ENCODE data around the gene TRIAP1.
A peak's percentile ranks its signal among the peaks of the same experiment; 100 is the strongest.
"Not testable (repeated sequence)": the region's sequence is repeated elsewhere in the genome, so short reads cannot be mapped to it uniquely, and the experiment has no call there.

Gene TRIAP1

GRCh38 chr12:120466560-120467315, 20.6 kb upstream of the TRIAP1 start:
- peaks cover 3% of the 10 kb centered on the region for H3K4me1 ChIP-seq (ENCODE audit: control insufficient read depth, insufficient read depth, low read length)
- no peak overlapping the region for H3K9ac ChIP-seq (ENCODE audit: low read depth, low read length)
- no peaks in the 10 kb centered on the region for H3K27me3 ChIP-seq (ENCODE audit: control insufficient read depth, insufficient read depth, low read length)
- no peaks in the 10 kb centered on the region for H3K9me3 ChIP-seq (ENCODE audit: control insufficient read depth, insufficient read depth, low read length)
- peaks cover 28% of the 10 kb centered on the region for H3K36me3 ChIP-seq (ENCODE audit: control insufficient read depth, insufficient read depth, low read length)
- no peak overlapping the region for H3K4me3 ChIP-seq (ENCODE audit: low read depth, low read length)

DNA sequence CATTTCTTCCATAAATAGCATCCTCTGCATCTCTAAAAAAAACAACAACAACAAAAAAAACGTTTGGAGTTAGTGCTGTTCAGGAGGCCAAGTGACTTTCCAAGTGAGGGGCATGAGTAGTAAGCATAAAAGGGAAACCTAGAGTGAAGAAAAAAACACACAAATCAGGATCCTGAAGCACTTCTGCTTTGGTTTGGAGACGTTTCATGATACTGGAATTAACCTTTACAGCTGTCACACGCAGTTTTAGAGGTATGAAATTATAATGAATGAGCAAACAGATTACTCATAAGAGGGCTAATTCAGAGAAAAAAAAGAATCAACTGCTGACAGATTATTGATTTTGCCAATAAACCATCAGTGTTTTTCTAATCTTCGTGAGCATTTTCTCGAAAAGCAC, 19.6 kb upstream of the TRIAP1 start:
- H3K9ac ChIP-seq (ENCODE audit: low read depth, low read length), result no peak overlapping the region
- peaks cover 3% of the 10 kb centered on the region for H3K4me1 ChIP-seq (ENCODE audit: control insufficient read depth, insufficient read depth, low read length)
- H3K4me3 ChIP-seq (ENCODE audit: low read depth, low read length), result no peak overlapping the region
- H3K36me3 ChIP-seq (ENCODE audit: control insufficient read depth, insufficient read depth, low read length), result peaks cover 28% of the 10 kb centered on the region
- no peaks in the 10 kb centered on the region for H3K9me3 ChIP-seq (ENCODE audit: control insufficient read depth, insufficient read depth, low read length)
- H3K27me3 ChIP-seq (ENCODE audit: control insufficient read depth, insufficient read depth, low read length), result no peaks in the 10 kb centered on the region

GRCh38 chr12:120463712-120464111, 17.5 kb upstream of the TRIAP1 start:
- peaks cover 40% of the 10 kb centered on the region for H3K36me3 ChIP-seq (ENCODE audit: control insufficient read depth, insufficient read depth, low read length)
- peaks cover 3% of the 10 kb centered on the region for H3K4me1 ChIP-seq (ENCODE audit: control insufficient read depth, insufficient read depth, low read length)
- no peaks in the 10 kb centered on the region for H3K9me3 ChIP-seq (ENCODE audit: control insufficient read depth, insufficient read depth, low read length)
- no peak overlapping the region for H3K4me3 ChIP-seq (ENCODE audit: low read depth, low read length)
- no peak overlapping the region for H3K9ac ChIP-seq (ENCODE audit: low read depth, low read length)
- no peaks in the 10 kb centered on the region for H3K27me3 ChIP-seq (ENCODE audit: control insufficient read depth, insufficient read depth, low read length)

DNA sequence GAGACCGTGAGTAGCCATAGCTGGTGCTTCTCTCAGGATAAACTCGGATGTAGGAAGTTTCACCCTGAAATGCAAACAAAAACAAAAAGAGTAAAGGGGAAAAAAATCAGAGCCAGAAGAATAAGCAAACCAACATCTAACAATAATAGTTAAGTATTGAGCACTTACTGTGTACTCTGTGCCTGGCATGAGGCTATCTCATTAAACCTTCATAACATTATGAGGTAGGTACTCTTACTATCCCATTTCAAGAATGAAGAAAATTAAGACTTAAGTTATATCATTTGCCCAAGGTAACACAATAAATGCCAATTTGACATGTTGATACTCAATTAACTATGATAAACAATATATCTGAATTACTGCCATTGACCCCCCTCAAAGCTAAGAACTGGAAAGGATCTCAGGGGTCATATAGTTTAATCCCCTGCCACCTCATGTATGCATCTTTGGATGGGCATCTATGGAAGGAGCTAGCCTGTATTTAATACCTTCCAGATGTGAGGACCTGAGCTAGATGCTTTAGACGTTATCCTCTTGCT, 16.0 kb upstream of the TRIAP1 start:
- Histone ChIP-seq H3K36me3 (ENCODE audit: control insufficient read depth, insufficient read depth, low read length) (peaks cover 44% of the 10 kb centered on the region), H3K4me1 (ENCODE audit: control insufficient read depth, insufficient read depth, low read length) (peaks cover 3% of the 10 kb centered on the region), H3K4me3 (ENCODE audit: low read depth, low read length) (no peak overlapping the region), H3K9ac (ENCODE audit: low read depth, low read length) (no peak overlapping the region), H3K27me3 (ENCODE audit: control insufficient read depth, insufficient read depth, low read length) (no peaks in the 10 kb centered on the region), H3K9me3 (ENCODE audit: control insufficient read depth, insufficient read depth, low read length) (no peaks in the 10 kb centered on the region)

GRCh38 chr12:120460157-120460556, 14.0 kb upstream of the TRIAP1 start:
- no peak overlapping the region for H3K4me3 ChIP-seq (ENCODE audit: low read depth, low read length)
- no peaks in the 10 kb centered on the region for H3K4me1 ChIP-seq (ENCODE audit: control insufficient read depth, insufficient read depth, low read length)
- no peaks in the 10 kb centered on the region for H3K9me3 ChIP-seq (ENCODE audit: control insufficient read depth, insufficient read depth, low read length)
- H3K27me3 ChIP-seq (ENCODE audit: control insufficient read depth, insufficient read depth, low read length), result no peaks in the 10 kb centered on the region
- peaks cover 44% of the 10 kb centered on the region for H3K36me3 ChIP-seq (ENCODE audit: control insufficient read depth, insufficient read depth, low read length)
- no peak overlapping the region for H3K9ac ChIP-seq (ENCODE audit: low read depth, low read length)

DNA sequence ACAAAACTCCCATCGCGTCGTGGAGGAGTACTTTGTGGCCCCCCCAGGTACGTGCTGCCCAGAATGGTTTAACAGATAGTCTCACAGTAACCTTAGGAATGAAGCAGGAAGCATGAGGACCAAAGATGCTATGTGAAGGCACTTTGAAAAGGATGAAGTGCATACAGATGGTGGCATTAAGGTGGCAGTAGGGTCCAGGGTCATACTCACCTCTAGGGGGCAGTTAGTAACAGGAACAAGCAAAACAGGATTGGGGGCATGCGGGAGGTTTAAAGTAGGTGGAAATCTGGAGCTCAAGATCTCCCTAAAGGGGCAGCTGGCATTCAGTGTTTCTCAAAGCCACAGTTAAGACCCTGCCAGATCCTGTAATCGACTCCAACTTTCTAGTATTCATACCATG, 10.9 kb upstream of the TRIAP1 start:
- H3K9me3 ChIP-seq (ENCODE audit: control insufficient read depth, insufficient read depth, low read length), result no peaks in the 10 kb centered on the region
- H3K4me3 ChIP-seq (ENCODE audit: low read depth, low read length), result no peak overlapping the region
- H3K27me3 ChIP-seq (ENCODE audit: control insufficient read depth, insufficient read depth, low read length), result no peaks in the 10 kb centered on the region
- H3K9ac ChIP-seq (ENCODE audit: low read depth, low read length), result no peak overlapping the region
- H3K4me1 ChIP-seq (ENCODE audit: control insufficient read depth, insufficient read depth, low read length), result no peaks in the 10 kb centered on the region
- H3K36me3 ChIP-seq (ENCODE audit: control insufficient read depth, insufficient read depth, low read length), result peaks cover 23% of the 10 kb centered on the region

- H3K9me3 ChIP-seq (ENCODE audit: control insufficient read depth, insufficient read depth, low read length), result no peaks in the 10 kb centered on the region
- no peak overlapping the region for H3K9ac ChIP-seq (ENCODE audit: low read depth, low read length)
- H3K4me1 ChIP-seq (ENCODE audit: control insufficient read depth, insufficient read depth, low read length), result no peaks in the 10 kb centered on the region
- no peak overlapping the region for H3K4me3 ChIP-seq (ENCODE audit: low read depth, low read length)
- H3K36me3 ChIP-seq (ENCODE audit: control insufficient read depth, insufficient read depth, low read length), result peaks cover 27% of the 10 kb centered on the region
- no peaks in the 10 kb centered on the region for H3K27me3 ChIP-seq (ENCODE audit: control insufficient read depth, insufficient read depth, low read length)
Observed at GRCh38 chr12:120455302-120455701, 9.1 kb upstream of the TRIAP1 start.

DNA sequence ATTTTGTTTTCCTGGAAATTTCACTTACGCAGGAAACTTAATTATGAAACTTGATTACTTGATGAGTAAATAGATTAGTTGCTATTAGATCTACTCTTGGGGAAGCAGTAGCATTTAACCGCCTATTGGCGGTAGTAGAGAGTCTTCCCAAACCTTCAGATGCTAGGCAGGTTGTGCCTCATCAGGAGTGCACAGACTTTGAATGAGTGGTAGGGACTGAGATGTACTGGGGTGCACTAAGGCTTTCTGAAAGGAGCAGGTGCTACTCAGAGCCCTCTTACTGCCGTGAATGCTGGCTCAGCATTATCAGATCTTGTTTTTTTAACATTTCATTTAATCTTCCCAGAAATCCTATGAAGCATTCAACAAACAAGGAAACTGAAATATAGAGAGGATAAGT, 7.8 kb upstream of the TRIAP1 start:
- H3K4me3 ChIP-seq (ENCODE audit: low read depth, low read length), result no peak overlapping the region
- no peaks in the 10 kb centered on the region for H3K27me3 ChIP-seq (ENCODE audit: control insufficient read depth, insufficient read depth, low read length)
- H3K9me3 ChIP-seq (ENCODE audit: control insufficient read depth, insufficient read depth, low read length), result no peaks in the 10 kb centered on the region
- no peak overlapping the region for H3K9ac ChIP-seq (ENCODE audit: low read depth, low read length)
- H3K36me3 ChIP-seq (ENCODE audit: control insufficient read depth, insufficient read depth, low read length), result peaks cover 19% of the 10 kb centered on the region
- no peaks in the 10 kb centered on the region for H3K4me1 ChIP-seq (ENCODE audit: control insufficient read depth, insufficient read depth, low read length)

GRCh38 chr12:120453060-120453750, 7.0 kb upstream of the TRIAP1 start:
- Histone ChIP-seq H3K4me1 (ENCODE audit: control insufficient read depth, insufficient read depth, low read length) (no peaks in the 10 kb centered on the region), H3K9me3 (ENCODE audit: control insufficient read depth, insufficient read depth, low read length) (no peaks in the 10 kb centered on the region), H3K9ac (ENCODE audit: low read depth, low read length) (no peak overlapping the region), H3K27me3 (ENCODE audit: control insufficient read depth, insufficient read depth, low read length) (no peaks in the 10 kb centered on the region), H3K4me3 (ENCODE audit: low read depth, low read length) (no peak overlapping the region), H3K36me3 (ENCODE audit: control insufficient read depth, insufficient read depth, low read length) (peaks cover 13% of the 10 kb centered on the region)

DNA sequence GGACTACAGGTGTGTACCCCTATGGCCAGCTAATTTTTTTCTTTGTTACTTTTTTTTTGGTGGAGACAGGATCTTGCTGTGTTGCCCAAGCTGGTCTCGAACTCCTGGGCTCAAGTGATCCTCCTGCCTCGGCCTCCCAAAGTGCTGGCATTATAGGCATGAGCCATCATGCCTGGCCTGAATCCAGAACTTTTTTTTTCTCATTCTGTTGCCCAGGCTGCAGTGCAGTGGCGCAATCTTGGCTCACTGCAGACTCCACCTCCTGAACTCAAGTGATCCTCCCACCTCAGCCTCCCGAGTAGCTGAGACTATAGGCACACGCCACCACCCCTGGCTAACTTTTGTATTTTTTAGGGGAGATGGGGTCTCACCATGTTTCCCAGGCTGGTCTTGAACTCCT, 6.3 kb upstream of the TRIAP1 start:
- not testable (repeated sequence) for H3K9ac ChIP-seq (ENCODE audit: low read depth, low read length); H3K27me3 ChIP-seq (ENCODE audit: control insufficient read depth, insufficient read depth, low read length); H3K4me3 ChIP-seq (ENCODE audit: low read depth, low read length); H3K4me1 ChIP-seq (ENCODE audit: control insufficient read depth, insufficient read depth, low read length); H3K9me3 ChIP-seq (ENCODE audit: control insufficient read depth, insufficient read depth, low read length)
- peaks cover 13% of the 10 kb centered on the region for H3K36me3 ChIP-seq (ENCODE audit: control insufficient read depth, insufficient read depth, low read length)

GRCh38 chr12:120447992-120448391, 1.8 kb upstream of the TRIAP1 start:
- no peaks in the 10 kb centered on the region for H3K27me3 ChIP-seq (ENCODE audit: control insufficient read depth, insufficient read depth, low read length)
- H3K4me3 ChIP-seq (ENCODE audit: low read depth, low read length), result no peak overlapping the region
- H3K36me3 ChIP-seq (ENCODE audit: control insufficient read depth, insufficient read depth, low read length), result peaks cover 20% of the 10 kb centered on the region
- H3K4me1 ChIP-seq (ENCODE audit: control insufficient read depth, insufficient read depth, low read length), result no peaks in the 10 kb centered on the region
- H3K9ac ChIP-seq (ENCODE audit: low read depth, low read length), result no peak overlapping the region
- H3K9me3 ChIP-seq (ENCODE audit: control insufficient read depth, insufficient read depth, low read length), result no peaks in the 10 kb centered on the region

DNA sequence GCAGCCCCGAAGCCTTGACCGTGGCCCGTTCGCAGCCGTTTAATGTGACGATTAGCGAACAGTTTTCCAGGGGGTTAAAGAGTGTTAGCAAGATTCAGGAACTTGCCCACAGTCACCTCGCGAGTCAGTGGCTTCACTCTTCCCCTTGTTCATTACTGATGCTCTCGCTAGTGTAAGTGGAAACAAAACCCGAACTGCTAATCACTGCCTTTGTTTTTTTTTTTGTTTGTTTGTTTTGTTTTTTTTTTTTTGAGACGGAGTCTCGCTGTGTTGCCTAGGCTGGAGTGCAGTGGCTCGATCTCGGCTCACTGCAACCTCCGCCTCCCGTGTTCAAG, 627 bp upstream of the TRIAP1 start:
- H3K27me3 ChIP-seq (ENCODE audit: control insufficient read depth, insufficient read depth, low read length); H3K9me3 ChIP-seq (ENCODE audit: control insufficient read depth, insufficient read depth, low read length); H3K4me1 ChIP-seq (ENCODE audit: control insufficient read depth, insufficient read depth, low read length): not testable (repeated sequence)
- Histone ChIP-seq H3K36me3 (ENCODE audit: control insufficient read depth, insufficient read depth, low read length) (peaks cover 17% of the 10 kb centered on the region), H3K9ac (ENCODE audit: low read depth, low read length) (peak overlapping the region; percentile 98), H3K4me3 (ENCODE audit: low read depth, low read length) (peak overlapping the region; percentile 100)
